ENCODE measurements around the gene DIRAS2. TPM values are rescaled to one million over a fixed set of nuclear protein-coding genes. Genes with fewer than 3 reads are reported as not detected.

The DIRAS2 gene
- total RNA-seq, 2 experiments from 2014 or later: not detected

- TF ChIP-seq, protein P1, sequence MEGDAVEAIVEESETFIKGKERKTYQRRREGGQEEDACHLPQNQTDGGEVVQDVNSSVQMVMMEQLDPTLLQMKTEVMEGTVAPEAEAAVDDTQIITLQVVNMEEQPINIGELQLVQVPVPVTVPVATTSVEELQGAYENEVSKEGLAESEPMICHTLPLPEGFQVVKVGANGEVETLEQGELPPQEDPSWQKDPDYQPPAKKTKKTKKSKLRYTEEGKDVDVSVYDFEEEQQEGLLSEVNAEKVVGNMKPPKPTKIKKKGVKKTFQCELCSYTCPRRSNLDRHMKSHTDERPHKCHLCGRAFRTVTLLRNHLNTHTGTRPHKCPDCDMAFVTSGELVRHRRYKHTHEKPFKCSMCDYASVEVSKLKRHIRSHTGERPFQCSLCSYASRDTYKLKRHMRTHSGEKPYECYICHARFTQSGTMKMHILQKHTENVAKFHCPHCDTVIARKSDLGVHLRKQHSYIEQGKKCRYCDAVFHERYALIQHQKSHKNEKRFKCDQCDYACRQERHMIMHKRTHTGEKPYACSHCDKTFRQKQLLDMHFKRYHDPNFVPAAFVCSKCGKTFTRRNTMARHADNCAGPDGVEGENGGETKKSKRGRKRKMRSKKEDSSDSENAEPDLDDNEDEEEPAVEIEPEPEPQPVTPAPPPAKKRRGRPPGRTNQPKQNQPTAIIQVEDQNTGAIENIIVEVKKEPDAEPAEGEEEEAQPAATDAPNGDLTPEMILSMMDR (IDR thresholded peaks at IDR 0.05): no peak
- no peaks in the 10 kb centered on the region for H3K36me3 ChIP-seq (ENCODE audit: insufficient read depth, low read length)
- H3K9me3 Mint-ChIP-seq: no peaks in the 10 kb centered on the region
- CTCF ChIA-PET: no interaction called here
- no peaks in the 10 kb centered on the region for H3K36me3 Mint-ChIP-seq (ENCODE audit: low read depth)
- H3K4me3 Mint-ChIP-seq: no peak overlapping the region
- no peaks in the 10 kb centered on the region for H3K4me1 ChIP-seq (ENCODE audit: insufficient read depth, low read length)
- intact Hi-C loops (cut with DNase I, micrococcal nuclease): no loop called here
- peaks cover 2 to 6% of the 10 kb centered on the region in 2 experiments for H3K27me3 ChIP-seq (ENCODE audit: control insufficient read depth in 1 of 2, insufficient read depth in 2 of 2, low read length in 2 of 2)
- H3K4me1 Mint-ChIP-seq (ENCODE audit: low read depth): no peaks in the 10 kb centered on the region
- ATAC-seq (ENCODE audit: poor library complexity) (no peak), DNase-seq (no peak)
- H3K27ac Mint-ChIP-seq: no peak overlapping the region
- H3K27ac ChIP-seq (ENCODE audit: low read depth in 1 of 2, low read length in 2 of 2): no peak overlapping the region
- POLR2A ChIA-PET: no interaction called here
- peaks cover 10% of the 10 kb centered on the region for H3K27me3 Mint-ChIP-seq
- H3K9me3 ChIP-seq (ENCODE audit: control insufficient read depth in 1 of 2, insufficient read depth in 1 of 2, low read length in 2 of 2): no peaks in the 10 kb centered on the region
- H3K4me3 ChIP-seq (ENCODE audit: low read length): no peak overlapping the region
Observed at GRCh38 chr9:90680534-90680933, 37.9 kb upstream of the DIRAS2 start.

- H3K4me3 Mint-ChIP-seq: no peak overlapping the region
- H3K27ac Mint-ChIP-seq: no peak overlapping the region
- intact Hi-C loops (cut with DNase I, micrococcal nuclease): no loop called here
- Histone ChIP-seq H3K4me3 (ENCODE audit: low read length) (no peak overlapping the region), H3K4me1 (ENCODE audit: insufficient read depth, low read length) (no peaks in the 10 kb centered on the region), H3K27ac (ENCODE audit: low read depth in 1 of 2, low read length in 2 of 2) (no peak overlapping the region), H3K27me3 (ENCODE audit: control insufficient read depth in 1 of 2, insufficient read depth in 2 of 2, low read length in 2 of 2) (peaks cover 6 to 10% of the 10 kb centered on the region in 2 experiments), H3K36me3 (ENCODE audit: insufficient read depth, low read length) (no peaks in the 10 kb centered on the region), H3K9me3 (ENCODE audit: control insufficient read depth in 1 of 2, insufficient read depth in 1 of 2, low read length in 2 of 2) (peaks cover 0 to 9% of the 10 kb centered on the region in 2 experiments)
- no peak for DNase-seq
- H3K4me1 Mint-ChIP-seq (ENCODE audit: low read depth): no peaks in the 10 kb centered on the region
- ChIA-PET POLR2A (no interaction called here), CTCF (no interaction called here)
- H3K27me3 Mint-ChIP-seq: peaks cover 60% of the 10 kb centered on the region
- ATAC-seq (ENCODE audit: poor library complexity): no peak
- H3K36me3 Mint-ChIP-seq (ENCODE audit: low read depth): no peaks in the 10 kb centered on the region
- H3K9me3 Mint-ChIP-seq: peaks cover 9% of the 10 kb centered on the region
- TF ChIP-seq, protein P1 (IDR thresholded peaks at IDR 0.05): no peak
Observed at GRCh38 chr9:90665072-90665471, 22.4 kb upstream of the DIRAS2 start.

- POLR2A ChIA-PET: interaction anchor here (1.0 kb wide), 1 partner anchor 33 kb away, joined by 3 read pairs; no protein-coding TSS in a partner anchor
Observed at GRCh38 chr9:90659650-90660364, 17.2 kb upstream of the DIRAS2 start.

More at GRCh38 chr9:90659650-90660364, 17.2 kb upstream of the DIRAS2 start:
- intact Hi-C loops (cut with DNase I, micrococcal nuclease): no loop called here
- Mint-ChIP-seq H3K36me3 (ENCODE audit: low read depth) (no peaks in the 10 kb centered on the region), H3K27ac (no peak overlapping the region), H3K27me3 (peaks cover 36% of the 10 kb centered on the region), H3K9me3 (peaks cover 7% of the 10 kb centered on the region), H3K4me3 (no peak overlapping the region), H3K4me1 (ENCODE audit: low read depth) (no peaks in the 10 kb centered on the region)
- no peak overlapping the region for H3K4me3 ChIP-seq (ENCODE audit: low read length)
- H3K27ac ChIP-seq (ENCODE audit: low read depth in 1 of 2, low read length in 2 of 2): no peak overlapping the region
- no peaks in the 10 kb centered on the region for H3K27me3 ChIP-seq (ENCODE audit: control insufficient read depth in 1 of 2, insufficient read depth in 2 of 2, low read length in 2 of 2)
- no peaks in the 10 kb centered on the region for H3K36me3 ChIP-seq (ENCODE audit: insufficient read depth, low read length)
- no peaks in the 10 kb centered on the region for H3K4me1 ChIP-seq (ENCODE audit: insufficient read depth, low read length)
- no peak for DNase-seq
- H3K9me3 ChIP-seq (ENCODE audit: control insufficient read depth in 1 of 2, insufficient read depth in 1 of 2, low read length in 2 of 2): no peaks in the 10 kb centered on the region
- TF ChIP-seq, protein P1 (IDR thresholded peaks at IDR 0.05): no peak
- no peak for ATAC-seq (ENCODE audit: poor library complexity)
- CTCF ChIA-PET: no interaction called here
